Left lung (tissue), 10 donors: ENCODE measurements around the gene CAMTA1. TPM values are rescaled to one million over a fixed set of nuclear protein-coding genes. Genes with fewer than 3 reads are reported as not detected.

Experiments used
- ATAC-seq: fragments of 200-7000 bp; cut with Tn5 transposase; one replicate; pipeline ENCODE4 v1.9.1; 2020; ENCODE audit warnings: moderate library complexity
- DNase-seq, 4 donors: peaks; one replicate each; pipeline ENCODE4 v3.0.0-alpha.2; 2013 to 2020
- H3K27ac ChIP-seq, 2 donors: fragments of 200-600 bp; sonication (generic) in 1 of 2; one replicate each; pipeline versions ENCODE4 v1.5.0 to v1.8.0; 2020 to 2021
- H3K27me3 ChIP-seq, 2 donors: fragments of 200-600 bp; sonication (generic) in 1 of 2; one replicate each; pipeline versions ENCODE4 v1.5.0 to v1.8.0; 2020 to 2021
- H3K36me3 ChIP-seq, 2 donors: fragments of 200-600 bp; sonication (generic) in 1 of 2; one replicate each; pipeline versions ENCODE4 v1.5.0 to v1.8.0; 2020 to 2021
- H3K4me1 ChIP-seq, 2 donors: fragments of 200-600 bp; one replicate each; pipeline ENCODE4 v1.8.0; 2021
- H3K4me3 ChIP-seq, 2 donors: fragments of 200-600 bp; sonication (generic) in 1 of 2; one replicate each; pipeline versions ENCODE4 v1.5.0 to v1.8.0; 2020 to 2021; ENCODE audit warnings: mild to moderate bottlenecking in 1 of 2
- H3K9me3 ChIP-seq, 2 donors: fragments of 200-600 bp; sonication (generic) in 1 of 2; one replicate each; pipeline versions ENCODE4 v1.5.0 to v1.8.0; 2020 to 2021
- CTCF ChIP-seq, 2 donors: fragments of 200-600 bp; sonication (generic) in 1 of 2; IDR thresholded peaks; one replicate each; pipeline versions ENCODE4 v1.5.0 to v1.8.0; 2021; ENCODE audit warnings: antibody characterized with exemption in 2 of 2
- intact Hi-C, 2 donors: fragments of 100-400 bp; cut with DNase I; formaldehyde crosslinking; loops; one replicate each; pipeline versions ENCODE4 v1.11.2 to v1.14.2; 2022
- polyA plus RNA-seq, 6 donors: library from polyadenylated mRNA; unstranded; fragments of 120-200 nt; gene quantifications; one replicate each; pipeline ENCODE4 v1.2.1, GENCODE V29; 2013; ENCODE audit not compliant: insufficient read length in 6 of 6
- total RNA-seq, 2 donors: library from RNA; stranded (reverse); fragmentation: NEBNext Ultra II Directional; extraction: Animal tissue kit (Norgen Biotek cat#: 25700); gene quantifications; one replicate each; pipeline ENCODE4 v1.2.1, GENCODE V29; 2021
- donor health status: DM: no; HTN: yes; CAD: no.
- donor health status: DM: no; HTN: no; CAD: no.

Gene CAMTA1
- total and polyA plus RNA-seq, 8 donors = 42.7 to 69.1 (median 49.4) TPM

GRCh38 chr1:7664893-7665250, 879.6 kb downstream of the CAMTA1 start:
- no peak for TF ChIP-seq CTCF (IDR thresholded peaks at IDR 0.05)
- Histone ChIP-seq H3K9me3 (no peaks in the 10 kb centered on the region), H3K4me3 (no peak overlapping the region), H3K36me3 (no peaks in the 10 kb centered on the region), H3K27ac (no peak overlapping the region), H3K27me3 (peaks cover 0 to 4% of the 10 kb centered on the region in 2 donors), H3K4me1 (peaks cover 0 to 11% of the 10 kb centered on the region in 2 donors)
- DNase-seq = no peak
- intact Hi-C loops = loop anchor here in 1 of 2 donors (5.0 kb wide), 2 partner anchors 87 to 237 kb away; no protein-coding TSS in a partner anchor
- ATAC-seq = no peak

DNA sequence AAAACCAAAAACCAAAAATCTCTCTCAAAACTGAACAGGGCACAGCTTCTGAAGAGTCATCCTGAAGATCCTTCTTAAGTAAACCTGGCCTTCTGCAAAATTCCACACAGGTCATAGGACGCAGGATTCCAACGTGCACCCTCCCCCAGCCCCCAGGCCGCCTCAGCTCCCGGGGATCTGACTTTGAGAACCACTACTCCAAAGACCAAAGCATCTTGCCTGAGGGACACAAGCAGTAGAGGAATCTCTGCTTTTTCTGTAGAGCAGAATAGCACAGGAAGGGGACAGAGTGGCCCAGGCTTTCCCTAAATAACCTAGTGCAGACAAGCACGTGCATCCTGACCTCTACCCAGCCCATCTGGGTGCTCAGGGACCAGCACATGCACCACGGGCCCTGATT, 881.0 kb downstream of the CAMTA1 start:
- intact Hi-C loops = loop anchor here in 1 of 2 donors (5.0 kb wide), 2 partner anchors 86 to 236 kb away; no protein-coding TSS in a partner anchor
- H3K36me3 ChIP-seq = no peaks in the 10 kb centered on the region
- H3K9me3 ChIP-seq = no peaks in the 10 kb centered on the region
- ATAC-seq (no peak), DNase-seq (no peak)
- TF ChIP-seq CTCF (IDR thresholded peaks at IDR 0.05) = no peak
- H3K4me1 ChIP-seq = peaks cover 0 to 13% of the 10 kb centered on the region in 2 donors
- peaks cover 0 to 12% of the 10 kb centered on the region in 2 donors for H3K27me3 ChIP-seq
- no peak overlapping the region for H3K4me3 ChIP-seq
- no peak overlapping the region for H3K27ac ChIP-seq

GRCh38 chr1:7667159-7667558, 881.9 kb downstream of the CAMTA1 start:
- Histone ChIP-seq H3K4me1 (peaks cover 0 to 13% of the 10 kb centered on the region in 2 donors), H3K36me3 (no peaks in the 10 kb centered on the region), H3K9me3 (no peaks in the 10 kb centered on the region), H3K27me3 (peaks cover 0 to 12% of the 10 kb centered on the region in 2 donors), H3K27ac (no peak overlapping the region), H3K4me3 (no peak overlapping the region)
- intact Hi-C loops = loop anchor here in 1 of 2 donors (5.0 kb wide), 2 partner anchors 85 to 235 kb away; no protein-coding TSS in a partner anchor
- DNase-seq (no peak), ATAC-seq (no peak)
- TF ChIP-seq CTCF (IDR thresholded peaks at IDR 0.05) = no peak

DNA sequence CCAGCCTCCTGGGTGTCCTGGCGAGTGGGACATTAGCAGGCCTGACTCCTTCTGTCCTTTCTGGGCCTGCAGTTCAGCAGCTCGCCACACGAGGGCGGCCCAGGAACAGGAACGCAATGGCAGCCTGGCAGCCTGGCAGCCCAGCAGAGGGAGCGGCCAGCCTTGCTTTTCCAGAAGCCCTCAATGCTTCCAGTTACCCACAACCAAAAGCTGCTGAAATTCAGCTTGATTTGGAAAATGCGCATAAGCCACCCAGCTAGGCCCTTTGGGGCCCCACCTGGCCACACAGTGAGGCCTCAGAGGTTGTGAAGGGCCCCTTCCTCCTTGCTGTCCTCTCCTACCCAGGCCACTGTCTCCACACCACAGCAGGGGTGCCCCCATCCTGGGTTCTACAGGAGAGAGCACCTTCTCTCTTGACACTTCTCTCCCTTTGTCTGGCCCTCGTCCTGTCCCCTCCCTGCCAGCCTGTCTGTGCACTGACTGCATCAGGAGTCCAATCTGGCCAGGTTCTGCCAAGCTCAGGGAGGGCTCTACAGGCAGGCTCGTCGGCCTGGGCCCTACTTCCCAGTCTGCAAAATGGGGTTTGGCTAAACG, 882.5 kb downstream of the CAMTA1 start:
- H3K27ac ChIP-seq = no peak overlapping the region
- ATAC-seq = peak; percentile 96
- peaks cover 0 to 12% of the 10 kb centered on the region in 2 donors for H3K27me3 ChIP-seq
- H3K4me1 ChIP-seq = peaks cover 0 to 13% of the 10 kb centered on the region in 2 donors
- no peaks in the 10 kb centered on the region for H3K9me3 ChIP-seq
- H3K4me3 ChIP-seq = no peak overlapping the region
- peak; percentile 75 to 96 (median 88) for DNase-seq
- H3K36me3 ChIP-seq = no peaks in the 10 kb centered on the region
- intact Hi-C loops = loop anchor here in 1 of 2 donors (5.0 kb wide), 2 partner anchors 85 to 235 kb away; no protein-coding TSS in a partner anchor
- TF ChIP-seq CTCF (IDR thresholded peaks at IDR 0.05) = peak; percentile 98 to 100

- peaks cover 0 to 12% of the 10 kb centered on the region in 2 donors for H3K27me3 ChIP-seq
- peaks cover 0 to 13% of the 10 kb centered on the region in 2 donors for H3K4me1 ChIP-seq
- H3K36me3 ChIP-seq = no peaks in the 10 kb centered on the region
- DNase-seq = peak in 2 of 4 donors; percentile 50 to 52
- no peak overlapping the region for H3K27ac ChIP-seq
- no peaks in the 10 kb centered on the region for H3K9me3 ChIP-seq
- peak; percentile 82 to 86 for TF ChIP-seq CTCF (IDR thresholded peaks at IDR 0.05)
- H3K4me3 ChIP-seq = no peak overlapping the region
- ATAC-seq = peak; percentile 76
- intact Hi-C loops = loop anchor here in 1 of 2 donors (5.0 kb wide), 2 partner anchors 83 to 233 kb away; no protein-coding TSS in a partner anchor
Measured at GRCh38 chr1:7669559-7670311, 884.5 kb downstream of the CAMTA1 start.
